ENCODE data around the gene PPID. TPM values are rescaled to one million over a fixed set of nuclear protein-coding genes. Genes with fewer than 3 reads are reported as not detected.

Gene PPID
- total and polyA plus RNA-seq, 9 of the 15 experiments (the other 6 are each of a cell fraction or from before 2014, with no cell fraction given), result 46.5 to 160 (median 98.6) TPM

- TF ChIP-seq, protein P1, sequence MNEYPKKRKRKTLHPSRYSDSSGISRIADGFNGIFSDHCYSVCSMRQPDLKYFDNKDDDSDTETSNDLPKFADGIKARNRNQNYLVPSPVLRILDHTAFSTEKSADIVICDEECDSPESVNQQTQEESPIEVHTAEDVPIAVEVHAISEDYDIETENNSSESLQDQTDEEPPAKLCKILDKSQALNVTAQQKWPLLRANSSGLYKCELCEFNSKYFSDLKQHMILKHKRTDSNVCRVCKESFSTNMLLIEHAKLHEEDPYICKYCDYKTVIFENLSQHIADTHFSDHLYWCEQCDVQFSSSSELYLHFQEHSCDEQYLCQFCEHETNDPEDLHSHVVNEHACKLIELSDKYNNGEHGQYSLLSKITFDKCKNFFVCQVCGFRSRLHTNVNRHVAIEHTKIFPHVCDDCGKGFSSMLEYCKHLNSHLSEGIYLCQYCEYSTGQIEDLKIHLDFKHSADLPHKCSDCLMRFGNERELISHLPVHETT (CRISPR knock-in tag; conservative IDR thresholded peaks at IDR 0.05 in 1 of 2, IDR thresholded peaks at IDR 0.05 in 1 of 2), result peak in 1 of 2 experiments; percentile 97; a peak in 2 of 4 replicates
- TF ChIP-seq ZKSCAN8 (CRISPR knock-in tag; IDR thresholded peaks at IDR 0.05), result no peak
- TF ChIP-seq, protein P2, sequence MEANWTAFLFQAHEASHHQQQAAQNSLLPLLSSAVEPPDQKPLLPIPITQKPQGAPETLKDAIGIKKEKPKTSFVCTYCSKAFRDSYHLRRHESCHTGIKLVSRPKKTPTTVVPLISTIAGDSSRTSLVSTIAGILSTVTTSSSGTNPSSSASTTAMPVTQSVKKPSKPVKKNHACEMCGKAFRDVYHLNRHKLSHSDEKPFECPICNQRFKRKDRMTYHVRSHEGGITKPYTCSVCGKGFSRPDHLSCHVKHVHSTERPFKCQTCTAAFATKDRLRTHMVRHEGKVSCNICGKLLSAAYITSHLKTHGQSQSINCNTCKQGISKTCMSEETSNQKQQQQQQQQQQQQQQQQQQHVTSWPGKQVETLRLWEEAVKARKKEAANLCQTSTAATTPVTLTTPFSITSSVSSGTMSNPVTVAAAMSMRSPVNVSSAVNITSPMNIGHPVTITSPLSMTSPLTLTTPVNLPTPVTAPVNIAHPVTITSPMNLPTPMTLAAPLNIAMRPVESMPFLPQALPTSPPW (CRISPR knock-in tag; IDR thresholded peaks at IDR 0.05), result peak; percentile 93
- no peak for TF ChIP-seq TAF7 (tag; IDR thresholded peaks at IDR 0.05)
- TF ChIP-seq ZNF197 (CRISPR knock-in tag; IDR thresholded peaks at IDR 0.05; ENCODE audit: low read depth), result 0 out of 2 replicates have a peak, but pooled peaks have one; percentile 45
- peak; percentile 50; the same call in 1 of the 2 replicates for TF ChIP-seq BHLHE40 (IDR thresholded peaks at IDR 0.05; ENCODE audit: low read length)
- no peak for TF ChIP-seq DDX20 (tag; IDR thresholded peaks at IDR 0.05; ENCODE audit: low read depth)
- TF ChIP-seq, protein P3, sequence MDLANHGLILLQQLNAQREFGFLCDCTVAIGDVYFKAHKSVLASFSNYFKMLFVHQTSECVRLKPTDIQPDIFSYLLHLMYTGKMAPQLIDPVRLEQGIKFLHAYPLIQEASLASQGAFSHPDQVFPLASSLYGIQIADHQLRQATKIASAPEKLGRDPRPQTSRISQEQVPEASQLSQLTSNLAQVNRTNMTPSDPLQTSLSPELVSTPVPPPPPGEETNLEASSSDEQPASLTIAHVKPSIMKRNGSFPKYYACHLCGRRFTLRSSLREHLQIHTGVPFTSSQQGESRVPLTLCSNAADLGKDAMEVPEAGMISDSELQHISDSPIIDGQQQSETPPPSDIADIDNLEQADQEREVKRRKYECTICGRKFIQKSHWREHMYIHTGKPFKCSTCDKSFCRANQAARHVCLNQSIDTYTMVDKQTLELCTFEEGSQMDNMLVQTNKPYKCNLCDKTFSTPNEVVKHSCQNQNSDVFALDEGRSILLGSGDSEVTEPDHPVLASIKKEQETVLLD (IDR thresholded peaks at IDR 0.05), result 0 out of 2 replicates have a peak, but pooled peaks have one; percentile 33
- peak in 1 of 2 experiments; percentile 15; a peak in 1 of 4 replicates for TF ChIP-seq KDM1A (IDR thresholded peaks at IDR 0.05)
- 0 out of 2 replicates have a peak, but pooled peaks have one; percentile 32 for TF ChIP-seq ETS1 (conservative IDR thresholded peaks at IDR 0.05; ENCODE audit: control insufficient read depth, low read depth, low read length)
- TF ChIP-seq SMARCA4 (IDR thresholded peaks at IDR 0.05), result 0 out of 2 replicates have a peak, but pooled peaks have one; percentile 35
- TF ChIP-seq E2F3 (CRISPR knock-in tag; IDR thresholded peaks at IDR 0.05), result peak; percentile 64; the same call in 1 of the 2 replicates
- TF ChIP-seq, protein P4, sequence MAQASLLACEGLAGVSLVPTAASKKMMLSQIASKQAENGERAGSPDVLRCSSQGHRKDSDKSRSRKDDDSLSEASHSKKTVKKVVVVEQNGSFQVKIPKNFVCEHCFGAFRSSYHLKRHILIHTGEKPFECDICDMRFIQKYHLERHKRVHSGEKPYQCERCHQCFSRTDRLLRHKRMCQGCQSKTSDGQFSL (CRISPR knock-in tag; IDR thresholded peaks at IDR 0.05), result no peak
- TF ChIP-seq, protein P4 (tag; IDR thresholded peaks at IDR 0.05), result no peak
- no peak for TF ChIP-seq PKNOX1 (IDR thresholded peaks at IDR 0.05)
- no peak for TF ChIP-seq MEIS2 (IDR thresholded peaks at IDR 0.05; ENCODE audit: partially characterized antibody)
- TF ChIP-seq CTBP1 (IDR thresholded peaks at IDR 0.05; ENCODE audit: borderline replicate concordance), result peak; percentile 53; the same call in 1 of the 2 replicates
- TF ChIP-seq EP400 (IDR thresholded peaks at IDR 0.05), result peak; percentile 17; the same call in 1 of the 2 replicates
Observed at GRCh38 chr4:158768555-158769174, 45.5 kb upstream of the PPID start, which contains the start of gene FNIP2 (continued).
